DMS53 (cell line): ENCODE results near the gene WDR76.
"Not testable (repeated sequence)": the region's sequence is repeated elsewhere in the genome, so short reads cannot be mapped to it uniquely, and the experiment has no call there.

Experiments
- DNase-seq: peaks from one replicate; lab custom pipeline; 2025; lab: John Stamatoyannopoulos, UW

WDR76 gene

GRCh38 chr15:43821505-43821904 is 5.3 kb upstream of the WDR76 start:
- DNase-seq = no peak

GRCh38 chr15:43824302-43825246 is 2.2 kb upstream of the WDR76 start, which contains the start of gene MFAP1:
Gene MFAP1, minus strand, starts transcription at chr15:43824690. Its CDS starts 121 bp downstream, at chr15:43824569.
- DNase-seq = peak; percentile 96

- not testable (repeated sequence) for DNase-seq
Observed at GRCh38 chr15:43825305-43825704, 1.5 kb upstream of the WDR76 start.

- DNase-seq = no peak
Observed at GRCh38 chr15:43826029-43826507, 734 bp upstream of the WDR76 start.

GRCh38 chr15:43828061-43828657 is 1.4 kb downstream of the WDR76 start:
- peak; percentile 4 for DNase-seq

GRCh38 chr15:43829951-43830540 is 3.2 kb downstream of the WDR76 start:
- DNase-seq = not testable (repeated sequence)

- not testable (repeated sequence) for DNase-seq
Observed at GRCh38 chr15:43830691-43831275, 4.0 kb downstream of the WDR76 start.

- not testable (repeated sequence) for DNase-seq
Observed at GRCh38 chr15:43831519-43832052, 4.8 kb downstream of the WDR76 start.

- DNase-seq = not testable (repeated sequence)
Observed at GRCh38 chr15:43832485-43832884, 5.7 kb downstream of the WDR76 start.

- DNase-seq = no peak
Observed at GRCh38 chr15:43845421-43845820, 18.6 kb downstream of the WDR76 start.

GRCh38 chr15:43851251-43851650 is 24.4 kb downstream of the WDR76 start:
- no peak for DNase-seq

- no peak for DNase-seq
Observed at GRCh38 chr15:43852607-43853006, 25.8 kb downstream of the WDR76 start.

- DNase-seq = no peak
Observed at GRCh38 chr15:43854801-43855200, 28.0 kb downstream of the WDR76 start.

- no peak for DNase-seq
Observed at GRCh38 chr15:43859546-43859945, 32.7 kb downstream of the WDR76 start.

GRCh38 chr15:43866636-43867035 is 39.8 kb downstream of the WDR76 start:
- not testable (repeated sequence) for DNase-seq

- no peak for DNase-seq
Observed at GRCh38 chr15:43867096-43867495, 40.3 kb downstream of the WDR76 start.

- no peak for DNase-seq
Observed at GRCh38 chr15:43868406-43868805, 41.6 kb downstream of the WDR76 start.

- DNase-seq = no peak
Observed at GRCh38 chr15:43871835-43872234, 45.0 kb downstream of the WDR76 start.

GRCh38 chr15:43872416-43873020 is 45.7 kb downstream of the WDR76 start:
- DNase-seq = peak; percentile 75

- no peak for DNase-seq
Observed at GRCh38 chr15:43873651-43874050, 46.8 kb downstream of the WDR76 start.

GRCh38 chr15:43876872-43877271 is 50.1 kb downstream of the WDR76 start:
- no peak for DNase-seq
